Measurements from ENCODE around the gene CDH15.

The CDH15 gene

GRCh38 chr16:89140401-89140800 is 31.1 kb upstream of the CDH15 start:
- H3K9me2 ChIP-seq (ENCODE audit: low read depth, low read length), result no peaks in the 10 kb centered on the region
- no peaks in the 10 kb centered on the region for H3K27me3 ChIP-seq (ENCODE audit: insufficient read depth, low read length)
- H3K4me3 ChIP-seq (ENCODE audit: low read depth, low read length, poor library complexity, severe bottlenecking), result no peak overlapping the region
- no peak overlapping the region for H2AFZ ChIP-seq (ENCODE audit: low read length)
- no peak overlapping the region for H3K9ac ChIP-seq (ENCODE audit: low read length)
- peaks cover 96% of the 10 kb centered on the region for H3K36me3 ChIP-seq (ENCODE audit: insufficient read depth, low read length)
- TF ChIP-seq EZH2 (IDR thresholded peaks at IDR 0.05; ENCODE audit: borderline replicate concordance, low read length) (no peak), CTCF (IDR thresholded peaks at IDR 0.05; ENCODE audit: low read length) (no peak)
- H3K9me3 ChIP-seq (ENCODE audit: low read length), result no peaks in the 10 kb centered on the region
- H3K27ac ChIP-seq (ENCODE audit: low read depth, low read length, poor library complexity, severe bottlenecking), result no peak overlapping the region
- no peaks in the 10 kb centered on the region for H3F3A ChIP-seq (ENCODE audit: insufficient read depth, low read length)
- no peaks in the 10 kb centered on the region for H3K79me2 ChIP-seq (ENCODE audit: insufficient read depth, low read length)
- H3K4me1 ChIP-seq (ENCODE audit: insufficient read depth, low read length, severe bottlenecking), result no peaks in the 10 kb centered on the region
- H4K20me1 ChIP-seq (ENCODE audit: insufficient read depth, low read length), result no peaks in the 10 kb centered on the region
- no peak overlapping the region for H3K4me2 ChIP-seq (ENCODE audit: low read length)

- H3F3A ChIP-seq (ENCODE audit: insufficient read depth, low read length), result no peaks in the 10 kb centered on the region
These were observed 30.3 kb upstream of the CDH15 start for GRCh38 chr16:89140981-89141883.

GRCh38 chr16:89141884-89142267 is 29.7 kb upstream of the CDH15 start:
- Histone ChIP-seq H3K4me2 (ENCODE audit: low read length) (no peak overlapping the region), H3K27me3 (ENCODE audit: insufficient read depth, low read length) (no peaks in the 10 kb centered on the region), H3K79me2 (ENCODE audit: insufficient read depth, low read length) (no peaks in the 10 kb centered on the region), H3K9me2 (ENCODE audit: low read depth, low read length) (no peaks in the 10 kb centered on the region), H4K20me1 (ENCODE audit: insufficient read depth, low read length) (no peaks in the 10 kb centered on the region), H3K36me3 (ENCODE audit: insufficient read depth, low read length) (peaks cover 96% of the 10 kb centered on the region), H3K27ac (ENCODE audit: low read depth, low read length, poor library complexity, severe bottlenecking) (no peak overlapping the region), H3K9me3 (ENCODE audit: low read length) (no peaks in the 10 kb centered on the region), H3K9ac (ENCODE audit: low read length) (no peak overlapping the region), H3K4me3 (ENCODE audit: low read depth, low read length, poor library complexity, severe bottlenecking) (no peak overlapping the region), H3K4me1 (ENCODE audit: insufficient read depth, low read length, severe bottlenecking) (no peaks in the 10 kb centered on the region), H2AFZ (ENCODE audit: low read length) (no peak overlapping the region), H3F3A (ENCODE audit: insufficient read depth, low read length) (no peaks in the 10 kb centered on the region)
- TF ChIP-seq EZH2 (IDR thresholded peaks at IDR 0.05; ENCODE audit: borderline replicate concordance, low read length) (no peak), CTCF (IDR thresholded peaks at IDR 0.05; ENCODE audit: low read length) (no peak)

More at GRCh38 chr16:89140981-89141883, 30.3 kb upstream of the CDH15 start:
- Histone ChIP-seq H3K4me3 (ENCODE audit: low read depth, low read length, poor library complexity, severe bottlenecking) (no peak overlapping the region), H4K20me1 (ENCODE audit: insufficient read depth, low read length) (no peaks in the 10 kb centered on the region), H3K27me3 (ENCODE audit: insufficient read depth, low read length) (no peaks in the 10 kb centered on the region), H3K79me2 (ENCODE audit: insufficient read depth, low read length) (no peaks in the 10 kb centered on the region), H3K36me3 (ENCODE audit: insufficient read depth, low read length) (peaks cover 96% of the 10 kb centered on the region), H3K4me2 (ENCODE audit: low read length) (no peak overlapping the region), H3K4me1 (ENCODE audit: insufficient read depth, low read length, severe bottlenecking) (no peaks in the 10 kb centered on the region), H3K9me2 (ENCODE audit: low read depth, low read length) (no peaks in the 10 kb centered on the region), H2AFZ (ENCODE audit: low read length) (no peak overlapping the region), H3K27ac (ENCODE audit: low read depth, low read length, poor library complexity, severe bottlenecking) (no peak overlapping the region), H3K9ac (ENCODE audit: low read length) (no peak overlapping the region), H3K9me3 (ENCODE audit: low read length) (no peaks in the 10 kb centered on the region)
- TF ChIP-seq CTCF (IDR thresholded peaks at IDR 0.05; ENCODE audit: low read length) (no peak), EZH2 (IDR thresholded peaks at IDR 0.05; ENCODE audit: borderline replicate concordance, low read length) (no peak)

Data from OCI-LY1 (cell line).